HG03432 (cell line): ENCODE data around the gene LIN37.
"Not testable (repeated sequence)": the region's sequence is repeated elsewhere in the genome, so short reads cannot be mapped to it uniquely, and the experiment has no call there.

Experiments used
- ATAC-seq: cut with Tn5 transposase; IDR thresholded peaks from one replicate; pipeline ENCODE4 v1.9.1; 2021; ENCODE audit warnings: mild to moderate bottlenecking, moderate library complexity; ENCODE audit not compliant: unreplicated experiment

The LIN37 gene

GRCh38 chr19:35787227-35787799 lies 38.9 kb downstream of the LIN37 start:
- ATAC-seq: no peak

GRCh38 chr19:35788205-35788960 lies 40.0 kb downstream of the LIN37 start:
- ATAC-seq: no peak

GRCh38 chr19:35789195-35789977 lies 41.0 kb downstream of the LIN37 start:
- ATAC-seq: no peak

- ATAC-seq: no peak
Observed at GRCh38 chr19:35789978-35790944, 41.9 kb downstream of the LIN37 start.

- no peak for ATAC-seq
Observed at GRCh38 chr19:35790981-35791813, 42.8 kb downstream of the LIN37 start.

- no peak for ATAC-seq
Observed at GRCh38 chr19:35791814-35792279, 43.5 kb downstream of the LIN37 start.

- ATAC-seq: no peak
Observed at GRCh38 chr19:35792312-35792711, 43.9 kb downstream of the LIN37 start.

GRCh38 chr19:35792888-35793287 lies 44.5 kb downstream of the LIN37 start:
- ATAC-seq: no peak

- ATAC-seq: no peak
Observed at GRCh38 chr19:35793381-35794165, 45.2 kb downstream of the LIN37 start.

GRCh38 chr19:35795564-35795963 lies 47.2 kb downstream of the LIN37 start:
- ATAC-seq: not testable (repeated sequence)

GRCh38 chr19:35796645-35797542 lies 48.5 kb downstream of the LIN37 start:
- ATAC-seq: no peak

GRCh38 chr19:35797663-35798062 lies 49.3 kb downstream of the LIN37 start:
- no peak for ATAC-seq

GRCh38 chr19:35801828-35802227 lies 53.5 kb downstream of the LIN37 start:
- ATAC-seq: no peak
